ENCODE data around the gene CLMP.
"Not testable (repeated sequence)": the region's sequence is repeated elsewhere in the genome, so short reads cannot be mapped to it uniquely, and the experiment has no call there.

The CLMP gene

GRCh38 chr11:123132034-123132766 lies 62.8 kb downstream of the CLMP start:
- not testable (repeated sequence) for DNase-seq

DNA sequence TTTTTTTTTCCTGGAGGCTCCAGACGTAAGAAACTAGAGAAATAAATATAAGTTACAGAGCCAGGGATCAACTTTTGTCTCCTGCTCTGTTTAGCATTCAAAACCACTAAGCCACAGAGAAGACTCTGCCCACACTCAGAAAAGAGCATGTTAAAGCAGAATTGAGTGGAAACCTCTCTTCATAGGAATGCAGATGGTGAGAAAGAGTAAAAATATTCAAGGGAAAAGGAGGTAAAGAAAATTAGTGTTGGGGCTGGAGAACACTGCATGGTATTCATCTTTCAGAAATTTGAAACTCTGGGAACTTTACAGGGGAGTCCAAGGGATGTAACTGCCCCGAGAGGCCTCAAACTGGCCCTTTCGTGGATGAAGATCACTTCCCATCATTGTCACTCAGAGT lies 65.1 kb downstream of the CLMP start:
- DNase-seq = no peak

GRCh38 chr11:123125169-123125568 lies 69.9 kb downstream of the CLMP start:
- DNase-seq = no peak

GRCh38 chr11:123122852-123123251 lies 72.2 kb downstream of the CLMP start:
- DNase-seq = no peak

GRCh38 chr11:123122341-123122740 lies 72.7 kb downstream of the CLMP start:
- DNase-seq = no peak

- DNase-seq = no peak
Observed at GRCh38 chr11:123116486-123116885, 78.6 kb downstream of the CLMP start.

- DNase-seq = peak; percentile 14 to 69
Observed at GRCh38 chr11:123111465-123111864, 83.6 kb downstream of the CLMP start.

- DNase-seq = no peak
Observed at GRCh38 chr11:123110397-123110796, 84.7 kb downstream of the CLMP start.

GRCh38 chr11:123107945-123108495 lies 87.0 kb downstream of the CLMP start:
- no peak for DNase-seq

- no peak for DNase-seq
Observed at GRCh38 chr11:123104697-123105096, 90.4 kb downstream of the CLMP start.

- DNase-seq = peak; percentile 88 to 97
Observed at GRCh38 chr11:123103326-123103980, 91.6 kb downstream of the CLMP start.

- DNase-seq = peak in 1 of 2 experiments; percentile 34
Observed at GRCh38 chr11:123100379-123101085, 94.5 kb downstream of the CLMP start.

GRCh38 chr11:123098990-123099389 lies 96.1 kb downstream of the CLMP start:
- DNase-seq = no peak

GRCh38 chr11:123093739-123094138 lies 101.3 kb downstream of the CLMP start:
- DNase-seq = peak; percentile 6 to 51

- no peak for DNase-seq
Observed at GRCh38 chr11:123091506-123091905, 103.5 kb downstream of the CLMP start.

DNA sequence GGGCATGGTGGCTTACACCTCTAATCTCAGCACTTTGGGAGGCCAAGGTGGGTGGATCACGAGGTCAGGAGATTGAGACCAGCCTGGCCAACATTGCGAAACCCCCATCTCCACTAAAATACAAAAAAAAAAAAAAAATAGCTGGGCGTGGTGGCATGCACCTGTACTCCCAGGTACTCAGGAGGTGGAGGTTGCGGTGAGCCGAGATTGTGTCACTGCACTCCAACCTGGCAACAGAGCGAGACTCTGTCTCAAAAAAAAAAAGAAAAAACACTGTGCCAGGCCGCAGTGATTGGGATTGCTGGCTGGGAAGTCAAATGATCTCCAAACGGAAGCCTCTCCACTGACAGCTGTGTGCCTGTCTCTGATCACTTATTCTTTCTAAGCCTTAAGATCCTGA lies 104.9 kb downstream of the CLMP start:
- DNase-seq = not testable (repeated sequence)

DNA sequence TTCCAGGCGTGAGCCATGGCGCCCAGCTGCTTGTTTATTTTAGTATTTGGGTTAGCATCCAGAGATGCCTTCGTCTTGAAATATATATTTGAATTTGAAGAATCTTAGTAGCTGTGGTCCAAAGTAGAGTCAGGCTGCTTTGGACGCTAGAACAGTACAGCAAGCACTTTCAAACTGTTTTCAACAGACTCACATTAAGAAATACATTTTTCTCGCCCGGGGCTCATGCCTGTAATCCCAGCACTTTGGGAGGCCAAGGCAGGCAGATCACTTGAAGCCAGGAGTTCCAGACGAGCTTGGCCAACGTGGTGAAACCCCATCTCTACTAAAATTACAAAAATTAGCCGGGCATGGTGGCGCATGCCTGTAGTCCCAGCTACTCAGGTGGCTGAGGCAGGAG lies 106.2 kb downstream of the CLMP start:
- DNase-seq = not testable (repeated sequence)

DNA sequence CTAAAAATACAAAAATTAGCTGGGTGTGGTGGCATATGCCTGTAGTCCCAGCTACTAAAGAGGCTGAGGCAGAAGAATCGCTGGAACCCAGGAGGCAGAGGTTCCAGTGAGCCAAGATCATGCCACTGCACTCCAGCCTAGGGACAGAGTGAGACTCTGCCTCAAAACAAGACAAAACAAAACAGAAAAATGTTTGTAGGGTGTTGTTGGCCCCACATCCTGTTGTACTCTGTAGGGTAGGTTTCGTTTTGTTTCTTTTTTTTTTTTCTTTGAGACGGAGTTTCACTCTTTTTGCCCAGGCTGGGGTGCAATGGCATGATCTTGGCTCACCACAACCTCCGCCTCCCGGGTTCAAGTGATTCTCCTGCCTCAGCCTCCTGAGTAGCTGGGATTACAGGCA lies 107.4 kb downstream of the CLMP start:
- not testable (repeated sequence) for DNase-seq

GRCh38 chr11:123086305-123086704 lies 108.7 kb downstream of the CLMP start:
- no peak for DNase-seq

GRCh38 chr11:123085497-123085896 lies 109.6 kb downstream of the CLMP start:
- DNase-seq = no peak

- DNase-seq = no peak
Observed at GRCh38 chr11:123084454-123084853, 110.6 kb downstream of the CLMP start.

GRCh38 chr11:123083623-123084029 lies 111.4 kb downstream of the CLMP start:
- peak; percentile 96 to 98 for DNase-seq

GRCh38 chr11:123082977-123083376 lies 112.1 kb downstream of the CLMP start:
- DNase-seq = no peak

DNA sequence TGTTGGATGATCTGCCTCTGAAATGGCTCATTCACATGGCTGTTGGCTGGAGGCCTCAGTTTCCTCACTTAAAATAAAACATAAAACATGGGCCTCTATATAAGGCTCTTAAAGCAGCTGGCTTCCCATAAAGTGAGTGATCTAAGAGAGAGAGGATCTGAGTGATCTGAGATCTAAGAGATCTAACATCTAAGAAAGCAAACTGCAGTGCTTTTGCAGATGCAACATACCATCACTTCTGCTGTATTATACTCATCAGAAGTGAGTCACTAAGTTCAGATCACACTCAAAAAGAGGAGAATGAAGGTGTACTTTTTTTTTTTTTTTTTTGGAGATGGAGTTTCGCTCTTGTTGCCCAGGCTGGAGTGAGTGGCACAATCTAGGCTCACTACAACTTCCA lies 115.0 kb downstream of the CLMP start:
- no peak for DNase-seq

Measured in NCI-H446 (cell line).